ENCODE data around the gene GIPC2. TPM values are rescaled to one million over a fixed set of nuclear protein-coding genes. Genes with fewer than 3 reads are reported as not detected.

GIPC2 gene
- total and polyA plus RNA-seq, 2 donors (not counting 1 experiment from before 2014, with no cell fraction given): 0.50 to 0.56 TPM

DNA sequence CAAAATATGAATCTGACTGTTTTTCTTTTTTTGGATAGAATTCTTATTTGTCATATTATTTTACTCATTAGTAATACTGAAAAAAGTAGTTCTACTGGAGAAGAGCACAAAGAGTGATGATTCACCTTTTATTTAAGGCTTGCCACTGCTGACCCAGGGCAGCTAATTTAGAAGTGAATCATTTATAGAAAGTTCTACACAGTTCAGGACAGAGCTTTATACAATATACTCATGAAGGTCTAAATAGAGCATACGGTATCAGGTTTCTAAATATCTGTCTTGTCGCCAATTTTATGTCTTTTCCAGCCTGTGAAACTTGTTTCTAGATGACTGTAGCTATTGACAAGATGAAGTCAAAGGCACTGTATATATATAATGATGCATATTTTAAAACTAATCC lies 25.0 kb downstream of the GIPC2 start:
- Histone ChIP-seq H3K9ac (ENCODE audit: insufficient read depth, low read length) (no peak overlapping the region), H3K4me2 (ENCODE audit: extremely low read depth, insufficient read depth, low read length) (peak overlapping the region; percentile 48)

DNA sequence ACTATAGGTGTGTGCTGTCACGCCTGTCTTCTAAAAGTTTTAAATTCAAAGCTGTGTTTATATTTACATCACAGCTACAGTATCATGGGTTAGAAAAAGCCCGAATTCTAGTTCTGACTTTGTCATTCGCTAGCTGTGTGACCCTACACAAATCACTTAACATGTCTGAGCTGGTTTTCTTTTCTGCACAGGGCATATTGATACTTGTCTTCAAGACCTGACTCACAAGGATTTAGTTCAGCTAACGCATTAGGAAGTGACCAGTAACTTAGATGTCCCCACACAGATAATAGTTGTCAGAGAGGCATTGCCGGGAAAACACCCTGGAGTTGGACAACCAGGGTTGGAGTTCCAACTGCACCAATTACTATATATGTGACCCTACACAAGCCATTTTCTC lies 25.9 kb downstream of the GIPC2 start:
- H3K9me3 ChIP-seq (ENCODE audit: control insufficient read depth, insufficient read depth, low read depth, low read length): no peaks in the 10 kb centered on the region
- TF ChIP-seq, protein P1, sequence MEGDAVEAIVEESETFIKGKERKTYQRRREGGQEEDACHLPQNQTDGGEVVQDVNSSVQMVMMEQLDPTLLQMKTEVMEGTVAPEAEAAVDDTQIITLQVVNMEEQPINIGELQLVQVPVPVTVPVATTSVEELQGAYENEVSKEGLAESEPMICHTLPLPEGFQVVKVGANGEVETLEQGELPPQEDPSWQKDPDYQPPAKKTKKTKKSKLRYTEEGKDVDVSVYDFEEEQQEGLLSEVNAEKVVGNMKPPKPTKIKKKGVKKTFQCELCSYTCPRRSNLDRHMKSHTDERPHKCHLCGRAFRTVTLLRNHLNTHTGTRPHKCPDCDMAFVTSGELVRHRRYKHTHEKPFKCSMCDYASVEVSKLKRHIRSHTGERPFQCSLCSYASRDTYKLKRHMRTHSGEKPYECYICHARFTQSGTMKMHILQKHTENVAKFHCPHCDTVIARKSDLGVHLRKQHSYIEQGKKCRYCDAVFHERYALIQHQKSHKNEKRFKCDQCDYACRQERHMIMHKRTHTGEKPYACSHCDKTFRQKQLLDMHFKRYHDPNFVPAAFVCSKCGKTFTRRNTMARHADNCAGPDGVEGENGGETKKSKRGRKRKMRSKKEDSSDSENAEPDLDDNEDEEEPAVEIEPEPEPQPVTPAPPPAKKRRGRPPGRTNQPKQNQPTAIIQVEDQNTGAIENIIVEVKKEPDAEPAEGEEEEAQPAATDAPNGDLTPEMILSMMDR (conservative IDR thresholded peaks at IDR 0.05 in 1 of 2, IDR thresholded peaks at IDR 0.05 in 1 of 2; ENCODE audit: low read depth in 1 of 2, low read length in 2 of 2): no peak
- TF ChIP-seq EZH2 (IDR thresholded peaks at IDR 0.05; ENCODE audit: low read length, missing control alignments): no peak
- no peak for DNase-seq (ENCODE audit: low read depth in 2 of 2)
- H3K9ac ChIP-seq (ENCODE audit: insufficient read depth, low read length): no peak overlapping the region
- H3K27me3 ChIP-seq (ENCODE audit: control insufficient read depth, insufficient read depth, low read length): no peaks in the 10 kb centered on the region
- no peak overlapping the region for H3K4me3 ChIP-seq (replicated peaks in 1 of 4; ENCODE audit: control extremely low read depth in 1 of 4, insufficient read depth in 1 of 4, low read depth in 3 of 4, low read length in 4 of 4)
- no peaks in the 10 kb centered on the region for H3K36me3 ChIP-seq (ENCODE audit: control insufficient read depth, insufficient read depth, low read length)
- no peak overlapping the region for H2AFZ ChIP-seq (ENCODE audit: low read length)
- H4K20me1 ChIP-seq (ENCODE audit: control insufficient read depth, extremely low read depth, insufficient read depth, low read length): no peaks in the 10 kb centered on the region
- H3K79me2 ChIP-seq (ENCODE audit: control insufficient read depth, insufficient read depth, low read length): no peaks in the 10 kb centered on the region
- H3K4me2 ChIP-seq (ENCODE audit: extremely low read depth, insufficient read depth, low read length): no peak overlapping the region
- peaks cover 8% of the 10 kb centered on the region for H3K4me1 ChIP-seq (ENCODE audit: control insufficient read depth, extremely low read depth, insufficient read depth, low read length)
- H3K27ac ChIP-seq (ENCODE audit: insufficient read depth, low read length): no peak overlapping the region

More for the DNA sequence above, 25.0 kb downstream of the GIPC2 start:
- no peak overlapping the region for H3K4me3 ChIP-seq (replicated peaks in 1 of 4; ENCODE audit: control extremely low read depth in 1 of 4, insufficient read depth in 1 of 4, low read depth in 3 of 4, low read length in 4 of 4)
- no peaks in the 10 kb centered on the region for H3K9me3 ChIP-seq (ENCODE audit: control insufficient read depth, insufficient read depth, low read depth, low read length)
- peaks cover 8% of the 10 kb centered on the region for H3K4me1 ChIP-seq (ENCODE audit: control insufficient read depth, extremely low read depth, insufficient read depth, low read length)
- no peak for TF ChIP-seq EZH2 (IDR thresholded peaks at IDR 0.05; ENCODE audit: low read length, missing control alignments)
- TF ChIP-seq, protein P1 (conservative IDR thresholded peaks at IDR 0.05 in 1 of 2, IDR thresholded peaks at IDR 0.05 in 1 of 2; ENCODE audit: low read depth in 1 of 2, low read length in 2 of 2): no peak
- H3K36me3 ChIP-seq (ENCODE audit: control insufficient read depth, insufficient read depth, low read length): no peaks in the 10 kb centered on the region
- peak; percentile 84 to 93 for DNase-seq (ENCODE audit: low read depth in 2 of 2)
- no peaks in the 10 kb centered on the region for H3K27me3 ChIP-seq (ENCODE audit: control insufficient read depth, insufficient read depth, low read length)
- H4K20me1 ChIP-seq (ENCODE audit: control insufficient read depth, extremely low read depth, insufficient read depth, low read length): no peaks in the 10 kb centered on the region
- H3K79me2 ChIP-seq (ENCODE audit: control insufficient read depth, insufficient read depth, low read length): no peaks in the 10 kb centered on the region
- no peak overlapping the region for H3K27ac ChIP-seq (ENCODE audit: insufficient read depth, low read length)
- H2AFZ ChIP-seq (ENCODE audit: low read length): no peak overlapping the region

DNA sequence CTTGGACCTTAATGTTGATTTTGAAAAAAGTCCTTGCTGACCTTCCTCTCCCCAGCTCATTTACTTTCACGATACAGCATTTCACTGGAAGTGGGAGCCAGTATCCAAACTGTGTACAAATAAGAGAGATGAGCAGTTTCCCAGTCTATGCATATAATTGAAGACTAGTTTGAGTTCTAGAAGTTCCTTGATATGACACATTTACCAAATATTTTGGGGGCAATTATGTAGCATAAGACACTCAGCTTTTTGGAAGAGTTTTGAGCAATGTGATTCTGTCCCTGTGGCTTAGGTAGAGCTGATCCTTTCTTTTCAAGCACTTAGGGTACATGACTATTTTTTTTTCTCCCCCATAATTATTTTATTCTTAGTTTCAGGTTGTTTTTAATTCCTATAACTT lies 26.4 kb downstream of the GIPC2 start:
- Histone ChIP-seq H3K36me3 (ENCODE audit: control insufficient read depth, insufficient read depth, low read length) (no peaks in the 10 kb centered on the region), H3K79me2 (ENCODE audit: control insufficient read depth, insufficient read depth, low read length) (no peaks in the 10 kb centered on the region), H4K20me1 (ENCODE audit: control insufficient read depth, extremely low read depth, insufficient read depth, low read length) (no peaks in the 10 kb centered on the region), H3K9ac (ENCODE audit: insufficient read depth, low read length) (no peak overlapping the region), H3K9me3 (ENCODE audit: control insufficient read depth, insufficient read depth, low read depth, low read length) (no peaks in the 10 kb centered on the region), H3K4me3 (replicated peaks in 1 of 4; ENCODE audit: control extremely low read depth in 1 of 4, insufficient read depth in 1 of 4, low read depth in 3 of 4, low read length in 4 of 4) (no peak overlapping the region), H3K4me1 (ENCODE audit: control insufficient read depth, extremely low read depth, insufficient read depth, low read length) (peaks cover 8% of the 10 kb centered on the region), H3K4me2 (ENCODE audit: extremely low read depth, insufficient read depth, low read length) (no peak overlapping the region), H3K27me3 (ENCODE audit: control insufficient read depth, insufficient read depth, low read length) (no peaks in the 10 kb centered on the region), H2AFZ (ENCODE audit: low read length) (no peak overlapping the region), H3K27ac (ENCODE audit: insufficient read depth, low read length) (no peak overlapping the region)
- no peak for TF ChIP-seq EZH2 (IDR thresholded peaks at IDR 0.05; ENCODE audit: low read length, missing control alignments)
- TF ChIP-seq, protein P1 (conservative IDR thresholded peaks at IDR 0.05 in 1 of 2, IDR thresholded peaks at IDR 0.05 in 1 of 2; ENCODE audit: low read depth in 1 of 2, low read length in 2 of 2): no peak
- DNase-seq (ENCODE audit: low read depth in 2 of 2): peak in 1 of 2 donors; percentile 18

All from fibroblast of lung (primary cell).